Hematopoietic multipotent progenitor cell treated with erythropoietin and hydrocortisone succinate and interleukin-3 and kit ligand, for 17 days (in vitro differentiated cells): ENCODE data around the gene OR2T35.

Experiments
- DNase-seq: peaks from one replicate; pipeline ENCODE4 v3.0.0-alpha.2; 2015; ENCODE audit warnings: low spot score

Gene OR2T35

DNA sequence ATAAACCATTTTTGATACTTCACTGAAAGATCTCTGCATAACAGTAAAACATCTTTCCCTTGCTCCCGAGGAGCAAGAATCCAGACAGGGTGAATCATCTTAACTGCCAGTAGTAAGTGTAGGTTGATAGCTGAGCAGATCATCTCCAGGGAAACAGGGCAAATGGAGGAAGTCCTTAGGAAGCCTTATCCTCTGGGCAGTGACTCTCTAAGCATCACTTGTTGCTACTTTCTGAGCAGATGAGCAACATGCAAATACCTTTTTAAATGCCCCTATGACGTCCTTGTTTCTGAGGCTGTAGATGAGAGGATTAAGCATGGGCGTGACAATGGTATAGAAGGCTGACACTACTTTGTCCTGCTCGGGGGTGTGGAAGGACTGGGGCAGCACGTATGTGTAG, 19.1 kb downstream of the OR2T35 start:
- no peak for DNase-seq

GRCh38 chr1:248625166-248625565, 19.9 kb downstream of the OR2T35 start:
- DNase-seq: no peak

DNA sequence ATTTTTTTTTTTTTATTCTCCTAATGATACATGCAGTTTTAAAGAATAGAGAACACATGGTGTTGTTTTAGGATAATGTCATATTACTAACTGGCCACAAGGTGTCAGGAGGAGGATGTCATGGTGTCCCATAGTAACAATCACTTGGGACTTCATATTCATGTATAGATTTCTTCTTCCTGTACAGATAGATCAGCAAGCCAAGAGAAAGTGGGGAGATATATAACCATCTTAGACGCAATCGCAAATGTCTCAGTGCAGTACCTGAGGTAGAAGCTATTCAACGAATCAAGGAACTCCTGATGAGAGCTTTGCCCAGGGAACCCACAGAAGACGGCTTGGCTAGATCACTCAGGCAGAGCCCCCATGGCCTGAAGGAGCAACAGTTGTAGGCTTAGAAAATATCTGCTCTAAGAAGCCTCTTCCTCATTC, 22.5 kb downstream of the OR2T35 start:
- peak; percentile 4 for DNase-seq

- no peak for DNase-seq
These were observed 23.3 kb downstream of the OR2T35 start for GRCh38 chr1:248621770-248622169.

DNA sequence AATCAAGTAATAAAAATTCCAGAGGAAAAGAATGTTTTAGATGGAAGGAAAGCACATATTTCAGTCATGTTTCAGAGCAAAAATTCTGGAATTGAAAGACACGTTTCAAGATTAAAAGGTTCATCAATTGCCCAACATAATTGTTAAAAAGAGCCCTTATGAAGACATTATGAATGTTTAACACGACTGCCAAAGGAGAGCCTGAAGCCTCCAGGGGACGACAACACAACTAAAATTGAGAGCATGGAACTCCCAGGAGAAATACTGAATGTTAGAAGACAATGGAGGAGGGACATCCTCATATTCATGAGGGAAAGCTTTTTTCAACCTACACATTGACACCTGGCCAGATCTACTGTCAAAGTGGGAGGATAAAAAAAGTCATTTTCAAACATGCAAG, 26.2 kb downstream of the OR2T35 start:
- no peak for DNase-seq

DNA sequence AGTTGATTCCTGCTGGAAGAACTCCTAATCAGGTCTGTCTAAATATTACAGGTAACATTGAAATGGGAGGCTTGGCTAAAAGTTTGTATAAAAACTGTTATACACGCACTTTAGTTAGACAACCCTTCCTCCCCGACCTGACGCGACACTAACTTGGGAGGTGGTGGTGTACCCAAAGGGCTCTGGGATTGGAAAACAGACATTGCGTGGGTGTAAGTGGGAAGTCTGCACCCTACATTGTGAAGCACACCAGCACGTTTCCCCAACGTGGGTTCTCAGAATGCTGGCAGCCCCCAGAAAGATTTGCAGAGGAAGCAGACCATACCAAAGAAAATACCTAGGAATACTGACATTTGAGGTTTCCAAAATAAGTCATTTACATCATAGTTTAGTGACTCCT, 27.0 kb downstream of the OR2T35 start:
- no peak for DNase-seq

DNA sequence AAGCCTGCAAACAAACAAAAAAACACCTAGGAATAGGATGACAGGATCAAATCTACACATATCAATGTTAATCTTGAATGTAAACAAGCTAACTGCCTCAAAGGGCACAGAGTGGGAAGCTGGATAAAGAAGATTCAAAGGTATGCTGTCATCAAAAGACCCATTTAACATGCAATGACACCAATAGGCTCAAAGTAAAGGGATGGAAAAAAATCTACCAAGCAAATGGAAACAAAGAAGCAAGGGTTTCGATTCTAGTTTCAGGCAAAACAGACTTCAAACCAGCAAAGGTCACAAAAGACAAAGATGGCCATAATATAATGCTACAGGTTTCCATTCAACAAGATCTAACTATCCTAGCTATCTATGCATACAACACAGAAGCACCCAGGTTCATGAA, 31.3 kb downstream of the OR2T35 start:
- no peak for DNase-seq

DNA sequence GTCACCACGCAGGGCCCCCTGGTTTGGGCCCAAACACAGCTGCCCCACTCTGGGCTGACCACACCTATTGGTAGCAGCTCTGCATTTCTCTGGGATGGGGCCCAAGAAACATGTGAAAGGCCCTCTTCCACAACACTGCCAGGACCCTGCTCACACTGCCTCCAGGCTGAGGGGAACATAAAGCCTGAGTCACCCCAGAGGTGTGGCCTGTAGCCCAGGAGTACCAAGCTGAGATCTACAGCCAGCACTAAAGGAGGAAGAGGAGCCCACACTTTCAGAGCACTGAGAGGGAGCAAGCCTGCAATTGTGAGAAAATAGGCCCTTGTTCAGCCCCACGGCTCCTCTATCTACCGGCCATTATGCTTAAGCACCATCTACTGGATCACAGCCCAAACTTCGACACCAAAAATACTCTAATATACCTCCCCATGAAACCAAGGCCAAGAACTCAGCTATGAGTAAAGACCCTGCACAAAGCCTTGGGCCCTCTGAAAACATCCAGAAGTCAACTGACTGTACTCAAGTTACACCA, 33.1 kb downstream of the OR2T35 start:
- DNase-seq: no peak

- DNase-seq: no peak
These were observed 34.8 kb downstream of the OR2T35 start for GRCh38 chr1:248610301-248610700.

- no peak for DNase-seq
These were observed 45.7 kb downstream of the OR2T35 start for GRCh38 chr1:248599396-248599795.

DNA sequence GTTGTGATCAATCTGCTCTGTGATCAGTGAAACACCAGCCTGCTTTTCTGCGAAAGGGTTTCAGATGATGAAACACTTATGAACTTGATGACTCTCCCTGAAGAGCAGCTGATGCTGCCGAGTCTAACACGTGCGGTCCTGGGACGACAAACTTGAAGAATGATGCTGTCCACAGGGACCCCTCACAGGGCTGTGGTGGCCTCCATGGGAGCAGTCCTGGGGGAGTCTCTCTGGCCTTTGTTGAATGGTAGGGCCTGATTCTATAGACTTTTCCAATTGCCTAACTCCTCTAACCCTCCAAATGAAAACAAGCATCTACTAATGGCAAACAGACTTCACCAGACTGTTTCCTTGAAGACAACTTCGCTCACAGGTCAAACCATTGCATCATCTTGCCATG, 47.5 kb downstream of the OR2T35 start, which contains the start of gene OR2T10:
Gene OR2T10 (minus strand): TSS at position 112 of the 400 bp plus-strand sequence. CDS start 3,932 bp downstream, outside the sequence.
- DNase-seq: no peak

- no peak for DNase-seq
These were observed 48.5 kb downstream of the OR2T35 start for GRCh38 chr1:248596615-248597014.

DNA sequence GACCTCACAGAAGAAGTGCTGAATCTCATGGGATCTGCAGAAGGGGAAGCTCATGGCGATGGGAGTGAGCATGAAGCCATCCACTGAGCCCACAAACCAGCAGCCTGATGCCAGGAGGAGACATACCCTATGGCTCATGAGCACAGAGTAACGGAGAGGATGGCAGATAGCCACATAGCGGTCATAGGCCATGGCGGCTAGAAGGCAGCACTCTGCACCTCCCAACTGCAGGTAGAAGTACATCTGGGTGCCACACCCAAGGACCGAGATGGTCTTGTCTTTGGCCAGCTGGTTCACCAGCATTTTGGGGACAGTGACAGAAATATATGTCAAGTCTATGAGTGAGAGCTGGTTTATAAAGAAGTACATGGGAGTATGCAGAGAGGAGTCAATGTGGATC, 51.9 kb downstream of the OR2T35 start:
- no peak for DNase-seq

- DNase-seq: no peak
These were observed 52.4 kb downstream of the OR2T35 start for GRCh38 chr1:248592655-248593054.

GRCh38 chr1:248590055-248590454, 55.0 kb downstream of the OR2T35 start:
- DNase-seq: no peak

DNA sequence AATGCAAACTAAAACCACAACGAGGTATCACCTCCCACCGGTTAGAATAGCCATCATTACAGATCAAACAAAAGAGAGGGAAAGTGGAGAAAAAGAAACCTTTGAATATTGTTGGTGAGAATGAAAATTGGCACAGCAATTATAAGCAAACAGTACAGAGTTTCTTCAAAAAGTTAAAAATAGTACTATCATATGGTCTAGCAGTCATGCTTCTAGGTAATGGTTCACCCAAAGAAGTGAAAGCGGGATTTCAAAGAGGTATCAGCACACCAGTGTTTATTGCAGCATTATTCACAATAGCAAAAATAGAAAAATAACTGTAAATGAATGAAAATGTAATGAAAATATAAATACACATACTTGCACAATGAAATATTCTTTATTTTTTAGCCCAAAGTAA, 55.7 kb downstream of the OR2T35 start:
- no peak for DNase-seq
